ENCODE measurements around the gene VPS4B. TPM values are rescaled to one million over a fixed set of nuclear protein-coding genes. Genes with fewer than 3 reads are reported as not detected.

VPS4B gene
- total RNA-seq, 1 experiment from 2014 or later = 60.2 TPM

DNA sequence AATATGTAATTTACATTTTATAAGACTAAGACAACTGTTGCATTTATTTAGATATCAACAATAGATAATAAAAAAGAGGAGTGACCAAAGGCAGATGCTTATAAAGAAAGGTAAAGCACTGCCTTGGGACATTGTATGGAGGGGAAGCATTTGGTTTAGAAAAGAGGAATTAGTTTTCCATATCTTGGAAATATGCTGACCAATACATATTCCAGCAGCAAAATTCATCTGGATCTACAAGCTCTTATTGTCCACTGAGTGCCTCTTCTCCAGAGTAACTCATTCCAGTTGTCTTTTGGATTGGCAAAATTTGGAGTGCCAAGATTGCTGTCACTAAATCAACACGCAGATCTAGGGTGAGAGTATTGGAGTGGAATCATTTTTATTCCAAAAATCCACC, 8.9 kb upstream of the VPS4B start:
- Histone ChIP-seq H4K5ac (ENCODE audit: insufficient read length, low read depth, low read length) (no peak overlapping the region), H2AFZ (ENCODE audit: low read length) (no peak overlapping the region), H2BK15ac (ENCODE audit: low read depth, low read length) (no peak overlapping the region), H3K23me2 (ENCODE audit: insufficient read length, low read depth, low read length, poor library complexity, severe bottlenecking) (no peaks in the 10 kb centered on the region), H3K4me2 (ENCODE audit: insufficient read depth, insufficient read length, low read length) (no peak overlapping the region), H3K9ac (ENCODE audit: extremely low read depth, insufficient read length, low read length) (no peak overlapping the region), H4K8ac (replicated peaks; ENCODE audit: insufficient read length, low read depth, low read length) (no peak overlapping the region), H3K79me1 (ENCODE audit: insufficient read depth, low read depth, low read length, poor library complexity, severe bottlenecking) (no peaks in the 10 kb centered on the region), H2BK120ac (ENCODE audit: low read depth, low read length, poor library complexity, severe bottlenecking) (no peak overlapping the region), H3K18ac (ENCODE audit: insufficient read length, low read depth, low read length) (no peak overlapping the region), H3K9me3 (ENCODE audit: control insufficient read depth, low read depth, low read length) (no peaks in the 10 kb centered on the region), H2BK5ac (ENCODE audit: insufficient read length, low read length) (no peak overlapping the region), H3K27ac (ENCODE audit: insufficient read length, low read depth, low read length) (no peak overlapping the region), H2BK20ac (ENCODE audit: low read depth, low read length, poor library complexity, severe bottlenecking) (no peak overlapping the region), H2AK5ac (ENCODE audit: insufficient read length, low read length) (no peak overlapping the region), H3K56ac (ENCODE audit: insufficient read length, low read depth, low read length) (no peak overlapping the region), H3K14ac (ENCODE audit: insufficient read depth, low read length) (no peak overlapping the region), H3K27me3 (ENCODE audit: insufficient read depth, low read length) (no peaks in the 10 kb centered on the region), H3K23ac (ENCODE audit: insufficient read length, low read depth, low read length) (no peak overlapping the region), H4K91ac (ENCODE audit: insufficient read length, low read depth, low read length) (no peak overlapping the region), H4K20me1 (ENCODE audit: control insufficient read depth, insufficient read depth, insufficient read length) (no peaks in the 10 kb centered on the region), H3K4ac (ENCODE audit: low read depth, low read length) (no peak overlapping the region), H3T11ph (ENCODE audit: low read length) (no peak overlapping the region), H3K4me1 (ENCODE audit: insufficient read depth, low read length) (no peaks in the 10 kb centered on the region), H2BK12ac (ENCODE audit: insufficient read length, low read depth, low read length) (no peak overlapping the region), H3K79me2 (ENCODE audit: insufficient read depth, low read length) (no peaks in the 10 kb centered on the region)
- Mint-ChIP-seq H3K27ac (no peak overlapping the region), H3K27me3 (ENCODE audit: low read depth) (no peaks in the 10 kb centered on the region), H3K36me3 (ENCODE audit: insufficient read depth in 1 of 3, low read depth in 3 of 3) (no peaks in the 10 kb centered on the region), H3K9me3 (no peaks in the 10 kb centered on the region), H3K4me1 (peaks cover 0 to 6% of the 10 kb centered on the region in 2 experiments; a peak in 3 of 4 replicates), H3K4me3 (no peak overlapping the region)
- TF ChIP-seq, protein P1, sequence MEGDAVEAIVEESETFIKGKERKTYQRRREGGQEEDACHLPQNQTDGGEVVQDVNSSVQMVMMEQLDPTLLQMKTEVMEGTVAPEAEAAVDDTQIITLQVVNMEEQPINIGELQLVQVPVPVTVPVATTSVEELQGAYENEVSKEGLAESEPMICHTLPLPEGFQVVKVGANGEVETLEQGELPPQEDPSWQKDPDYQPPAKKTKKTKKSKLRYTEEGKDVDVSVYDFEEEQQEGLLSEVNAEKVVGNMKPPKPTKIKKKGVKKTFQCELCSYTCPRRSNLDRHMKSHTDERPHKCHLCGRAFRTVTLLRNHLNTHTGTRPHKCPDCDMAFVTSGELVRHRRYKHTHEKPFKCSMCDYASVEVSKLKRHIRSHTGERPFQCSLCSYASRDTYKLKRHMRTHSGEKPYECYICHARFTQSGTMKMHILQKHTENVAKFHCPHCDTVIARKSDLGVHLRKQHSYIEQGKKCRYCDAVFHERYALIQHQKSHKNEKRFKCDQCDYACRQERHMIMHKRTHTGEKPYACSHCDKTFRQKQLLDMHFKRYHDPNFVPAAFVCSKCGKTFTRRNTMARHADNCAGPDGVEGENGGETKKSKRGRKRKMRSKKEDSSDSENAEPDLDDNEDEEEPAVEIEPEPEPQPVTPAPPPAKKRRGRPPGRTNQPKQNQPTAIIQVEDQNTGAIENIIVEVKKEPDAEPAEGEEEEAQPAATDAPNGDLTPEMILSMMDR (conservative IDR thresholded peaks at IDR 0.05) = no peak
- DNase-seq = no peak
- no CpG with 5 or more reads among the region's 1 CpG for WGBS (ENCODE audit: extremely low coverage, insufficient read length, low lambda C conversion rate)

Data from H9 (cell line).